GM21526 (cell line): ENCODE measurements around the gene GABRA4.

Experiments used
- ATAC-seq: cut with Tn5 transposase; IDR thresholded peaks from one replicate; pipeline ENCODE4 v1.9.1; 2021; ENCODE audit warnings: moderate library complexity; ENCODE audit not compliant: unreplicated experiment, low FRiP score

The GABRA4 gene

DNA sequence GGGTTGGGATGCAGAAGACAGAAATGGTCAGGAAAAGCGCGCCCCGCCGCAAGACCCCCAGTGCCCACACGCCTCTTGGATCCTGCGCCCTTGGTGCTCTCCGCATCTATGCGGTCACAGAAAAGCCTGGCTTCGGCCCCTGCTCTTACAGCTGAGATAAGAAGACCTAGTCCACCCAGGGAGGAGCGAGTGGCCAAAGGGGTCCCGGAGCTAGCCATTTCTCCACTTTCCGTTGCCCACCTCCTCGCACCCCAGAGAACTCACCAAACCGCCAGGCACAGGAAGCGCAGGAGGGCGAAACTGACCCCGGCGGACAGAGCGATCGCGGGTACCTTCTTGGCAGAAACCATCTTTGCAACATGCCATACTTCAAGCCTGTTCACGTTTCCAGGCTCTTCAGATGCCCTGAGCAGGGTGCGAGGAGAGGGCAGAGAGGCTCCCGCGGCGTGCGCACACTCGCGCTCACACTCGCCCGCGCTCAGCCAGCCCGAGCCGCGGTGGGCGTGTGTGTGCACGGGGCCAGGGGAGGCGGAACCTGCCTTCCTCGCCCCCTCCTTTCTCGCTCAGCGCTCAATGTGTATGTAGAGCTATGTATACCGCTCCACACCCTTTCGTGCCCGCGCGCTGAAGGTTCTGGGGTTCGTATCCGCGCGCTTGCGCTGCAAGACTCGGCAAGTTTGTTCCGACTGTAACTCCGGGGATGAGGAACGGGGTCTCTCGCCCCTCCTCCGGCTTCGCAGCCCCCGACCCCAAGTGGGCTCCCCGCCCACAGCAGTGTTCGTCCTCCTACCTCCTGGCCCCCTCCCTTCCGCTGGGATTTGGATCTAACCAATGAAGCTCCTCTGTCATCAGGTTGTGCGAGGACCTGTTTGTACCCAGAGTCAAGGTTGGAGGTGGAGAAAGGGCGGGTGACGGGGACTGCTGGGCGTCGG lies at the start of gene GABRA4:
TSS of gene GABRA4 (minus strand) at position 507 of the 932 bp plus-strand sequence. CDS start at position 350, 157 bp downstream.
- ATAC-seq: no peak

DNA sequence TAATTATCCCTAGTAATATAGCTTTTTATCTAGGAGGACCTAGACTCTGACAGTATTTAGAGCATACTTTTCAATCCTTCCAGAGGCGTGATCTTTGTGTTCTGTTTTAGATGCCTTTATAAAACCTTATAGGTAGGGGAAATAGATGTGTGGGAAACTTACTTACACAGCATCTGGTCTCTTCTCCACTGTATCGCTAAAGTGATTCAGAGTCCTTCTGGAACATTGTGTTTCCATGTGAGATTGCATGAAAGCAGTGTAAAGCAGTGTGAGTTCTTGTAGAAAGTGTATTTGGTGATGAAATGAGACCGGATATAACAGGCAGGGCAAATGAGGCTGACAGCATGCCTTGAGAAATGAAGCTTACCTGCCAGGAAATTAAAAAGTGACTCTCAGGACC lies 47.4 kb upstream of the GABRA4 start:
- no peak for ATAC-seq

DNA sequence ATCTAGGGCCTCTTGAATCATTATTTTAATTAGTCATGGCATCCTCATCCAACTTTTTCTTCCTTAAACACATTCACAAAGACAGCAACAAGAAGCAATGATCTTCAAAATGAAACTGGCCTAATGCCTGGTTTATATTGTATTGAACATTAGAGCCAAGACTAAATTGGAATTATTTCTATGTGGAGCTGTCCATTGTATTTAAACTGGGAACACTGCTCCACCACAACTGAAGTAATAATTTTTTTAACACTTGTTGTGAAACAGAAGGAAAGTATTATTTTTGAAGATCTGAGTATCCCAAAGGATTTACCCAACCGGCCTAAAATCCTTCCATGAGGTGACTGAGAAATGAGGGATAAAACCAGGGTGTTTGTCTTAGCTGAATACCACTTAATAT lies 44.9 kb upstream of the GABRA4 start:
- ATAC-seq: no peak

DNA sequence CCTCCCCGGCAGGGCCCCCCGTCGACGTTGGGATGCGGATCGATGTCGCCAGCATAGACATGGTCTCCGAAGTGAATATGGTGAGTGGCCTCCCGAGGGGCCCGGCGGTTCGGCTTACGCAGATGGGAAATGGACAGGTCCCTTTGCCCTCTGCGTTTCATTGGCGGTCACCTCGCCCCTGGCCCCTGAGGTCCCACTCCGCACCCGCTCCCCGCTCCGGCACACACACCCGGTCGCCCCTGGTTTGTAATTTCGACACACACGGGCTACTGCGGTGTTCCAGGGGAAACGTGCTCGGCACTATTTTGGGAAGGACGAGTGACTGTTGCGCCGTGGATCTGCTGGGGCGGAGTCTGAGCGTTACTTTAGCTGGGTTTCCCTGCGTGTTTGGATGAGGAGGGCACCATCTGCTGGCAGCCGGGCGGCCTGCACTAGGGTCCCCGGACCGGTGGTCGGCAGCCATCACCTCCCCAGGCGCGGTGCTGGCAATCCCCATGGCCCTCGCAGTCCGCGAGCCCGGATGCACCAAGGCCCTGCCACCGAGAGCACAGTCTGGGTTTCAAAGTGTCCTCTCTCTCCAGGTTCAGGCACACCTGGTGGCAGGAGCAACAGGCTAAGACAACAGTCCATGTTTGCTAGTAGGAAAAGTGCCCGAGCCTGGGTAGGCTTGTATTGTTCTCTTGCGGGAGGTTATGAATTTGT lies 39.2 kb upstream of the GABRA4 start:
- ATAC-seq: peak; percentile 83

DNA sequence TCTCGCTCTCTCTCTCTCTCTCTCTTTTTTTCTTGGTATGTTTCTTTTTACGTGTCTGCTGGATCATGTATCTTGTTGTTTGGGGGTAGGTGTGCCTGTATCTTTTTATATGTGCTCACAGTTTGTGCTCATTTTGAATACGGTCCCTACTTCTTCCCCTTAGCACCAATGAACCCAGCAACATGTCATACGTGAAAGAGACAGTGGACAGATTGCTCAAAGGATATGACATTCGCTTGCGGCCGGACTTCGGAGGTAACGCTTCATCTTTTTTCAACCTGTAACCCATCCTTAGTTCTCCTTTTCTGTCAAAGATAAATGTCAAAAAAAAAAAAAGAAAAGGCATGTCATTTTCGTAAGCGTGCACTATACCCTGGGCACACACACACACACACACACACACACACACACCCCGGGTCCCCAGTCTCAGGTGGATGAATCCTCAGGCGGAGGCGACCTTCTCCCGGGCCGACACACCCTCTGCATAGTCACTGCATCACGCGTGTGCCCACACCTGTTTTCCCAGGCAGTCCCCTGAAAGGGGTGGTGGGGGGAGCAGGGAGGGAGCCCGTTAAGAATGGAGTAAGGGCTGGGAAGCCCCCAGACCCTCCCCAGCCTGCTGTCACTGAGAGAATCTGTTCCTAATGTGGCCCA lies 38.5 kb upstream of the GABRA4 start:
- no peak for ATAC-seq

DNA sequence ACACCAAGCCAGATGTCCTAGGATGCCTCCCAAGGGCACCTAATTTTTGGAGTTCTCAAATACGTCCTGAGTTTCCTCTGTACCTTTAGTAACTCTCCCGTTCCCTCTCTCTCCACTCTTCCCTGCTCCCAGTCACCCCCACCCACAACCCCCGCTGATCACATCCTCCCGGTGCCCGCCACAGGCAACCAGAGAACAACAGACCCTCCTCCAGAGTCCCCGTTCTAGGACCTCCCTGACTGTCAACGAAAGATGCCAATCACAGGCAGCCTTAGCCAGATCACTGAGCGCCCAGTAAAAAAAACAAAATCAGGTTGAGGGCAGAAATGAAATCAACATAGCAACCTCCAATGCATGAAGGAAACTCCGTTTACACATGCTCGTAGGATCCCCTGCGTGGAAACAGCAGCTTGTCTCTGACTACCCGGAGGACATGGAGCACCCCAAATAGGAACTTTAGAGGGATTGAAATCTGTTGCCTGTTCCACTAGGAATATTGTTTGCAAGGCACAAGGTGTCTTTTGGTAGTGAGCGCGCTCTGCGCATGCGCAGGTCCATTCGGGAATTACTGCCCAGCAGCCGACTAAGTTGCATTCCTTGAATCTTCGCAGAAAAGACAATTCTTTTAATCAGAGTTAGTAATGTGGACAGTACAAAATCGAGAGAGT lies 37.8 kb upstream of the GABRA4 start, which contains the start of gene GABRB1:
TSS of gene GABRB1 (plus strand) at position 557 of the 668 bp plus-strand sequence.
- no peak for ATAC-seq

DNA sequence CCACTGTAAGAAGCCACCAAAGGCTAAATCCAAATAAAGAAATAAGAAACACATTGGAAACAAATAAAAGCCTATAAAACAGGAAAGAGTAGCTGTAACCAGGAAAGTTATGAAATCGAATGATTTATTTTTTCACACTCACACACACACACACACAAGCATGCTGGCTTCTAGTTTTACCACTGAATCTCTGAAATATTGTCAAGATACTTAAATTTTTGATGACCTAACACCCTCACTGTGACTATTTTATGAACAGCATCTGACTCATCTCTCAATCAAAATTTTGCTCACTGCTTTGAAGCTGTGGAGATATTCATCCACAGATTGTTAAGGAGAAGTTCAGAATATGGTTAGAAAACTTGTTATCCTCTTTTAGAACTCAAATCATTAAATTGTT lies 24.1 kb upstream of the GABRA4 start:
- no peak for ATAC-seq

DNA sequence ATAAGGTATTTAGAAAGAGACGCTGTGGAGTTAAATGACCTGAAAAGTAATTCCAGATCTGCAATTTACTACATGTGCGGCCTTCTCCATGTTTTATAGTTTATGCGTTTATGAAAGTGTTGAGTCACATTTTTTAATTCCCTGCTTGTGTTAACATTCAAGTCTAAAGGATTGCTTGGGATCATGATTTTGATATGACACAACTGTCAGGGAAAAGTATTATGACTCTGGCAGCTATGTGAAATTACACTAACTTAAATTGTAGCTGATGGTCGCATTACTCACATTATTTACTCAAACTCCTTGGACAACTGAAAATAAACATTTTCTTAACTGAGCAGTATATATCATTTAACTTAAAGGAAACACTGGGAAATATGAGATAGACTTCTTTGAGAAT lies 23.7 kb upstream of the GABRA4 start:
- no peak for ATAC-seq

DNA sequence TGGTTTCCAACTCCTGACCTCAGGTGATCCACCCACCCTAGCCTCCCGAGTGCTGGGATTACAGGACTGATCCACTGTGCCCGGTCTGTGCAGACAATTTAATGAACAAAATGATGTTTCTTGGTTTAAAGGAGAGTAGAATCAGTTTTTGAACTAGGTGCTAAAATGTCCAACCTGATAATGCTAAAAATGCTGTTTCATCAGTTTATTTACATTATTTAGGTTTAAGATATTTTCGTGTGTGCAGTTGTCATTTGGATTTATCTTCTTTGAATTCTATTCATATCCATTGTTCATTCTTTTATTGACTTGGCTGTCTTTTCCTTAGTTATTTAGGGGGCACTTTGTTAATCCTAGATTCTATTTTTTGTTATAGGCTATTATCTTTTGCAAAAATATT lies 20.0 kb upstream of the GABRA4 start:
- no peak for ATAC-seq

DNA sequence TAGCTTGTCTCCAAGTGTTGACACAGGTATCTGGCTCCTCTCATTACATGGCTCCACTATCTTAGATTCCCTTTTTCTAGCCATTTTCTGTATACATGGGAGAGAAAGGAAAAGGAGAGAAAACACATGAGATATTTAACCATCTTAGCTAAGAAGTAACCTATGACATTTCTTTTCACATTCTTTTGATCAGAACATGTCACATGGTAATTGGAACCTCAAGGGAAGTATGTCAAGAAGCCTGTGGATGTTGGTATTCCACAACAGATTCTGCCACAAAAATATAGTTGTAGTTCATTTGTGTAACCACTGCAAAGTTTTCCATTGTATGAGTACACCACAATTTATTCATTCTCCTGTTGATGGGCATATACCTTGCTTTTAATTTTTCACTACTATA lies 19.3 kb upstream of the GABRA4 start:
- no peak for ATAC-seq

GRCh38 chr4:47010912-47011446 lies 17.6 kb upstream of the GABRA4 start:
- peak; percentile 87 for ATAC-seq

GRCh38 chr4:47010347-47010911 lies 17.0 kb upstream of the GABRA4 start:
- ATAC-seq: no peak

DNA sequence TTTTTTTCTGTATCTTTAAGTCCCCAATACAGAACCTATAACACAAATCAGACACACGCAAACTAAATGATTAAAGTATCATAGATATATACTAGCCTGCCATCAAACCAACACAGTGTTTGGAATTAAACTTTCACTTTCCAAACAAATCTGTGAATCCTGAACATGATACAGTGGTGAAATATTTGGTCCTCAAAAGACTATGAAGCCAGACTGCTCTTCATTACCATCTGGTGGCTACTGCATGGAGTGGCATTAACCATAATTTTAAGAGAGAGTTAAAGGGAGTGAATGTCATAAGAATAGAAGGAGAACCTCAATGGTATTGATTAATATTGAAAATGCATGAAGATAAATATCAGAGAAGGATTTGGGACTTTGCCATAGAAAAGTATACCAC lies 9.2 kb upstream of the GABRA4 start:
- ATAC-seq: peak; percentile 61

DNA sequence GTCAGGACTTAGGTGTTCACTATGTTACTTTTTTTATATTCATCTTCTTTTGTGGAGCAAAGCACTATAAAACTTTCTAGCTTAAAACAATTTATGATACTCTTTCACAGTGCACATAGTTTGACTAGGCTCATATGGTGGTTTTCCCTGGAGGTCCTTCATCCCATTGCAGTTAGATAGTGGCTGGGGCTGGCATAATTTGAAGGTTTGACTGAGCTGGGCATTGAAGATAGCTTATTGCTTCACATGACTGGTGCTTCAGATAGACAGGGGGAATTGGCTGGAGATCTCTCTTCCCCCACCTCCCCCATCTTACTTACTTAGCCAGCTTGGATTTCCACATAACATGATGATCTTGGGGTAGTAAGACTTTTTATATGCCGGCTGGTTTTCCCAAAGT lies 7.0 kb upstream of the GABRA4 start:
- no peak for ATAC-seq

DNA sequence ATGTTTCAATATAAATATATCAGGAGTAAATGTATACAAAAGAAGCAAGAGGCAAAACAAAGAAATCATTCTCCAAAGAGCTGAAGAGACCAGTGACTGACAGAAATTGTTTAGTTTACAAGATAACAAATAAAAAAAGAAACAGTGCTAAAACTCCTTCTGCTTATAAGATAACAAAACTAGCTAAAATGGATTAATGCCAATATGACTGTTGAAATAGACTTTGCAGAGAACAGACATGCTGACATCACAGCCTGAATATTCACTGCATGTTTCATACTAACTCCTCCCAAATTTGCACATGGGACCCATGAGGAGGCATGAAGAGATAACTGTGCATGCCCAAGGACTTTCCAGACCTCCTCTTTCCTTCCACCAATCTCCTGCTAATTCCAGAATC lies 6.2 kb upstream of the GABRA4 start:
- ATAC-seq: no peak

DNA sequence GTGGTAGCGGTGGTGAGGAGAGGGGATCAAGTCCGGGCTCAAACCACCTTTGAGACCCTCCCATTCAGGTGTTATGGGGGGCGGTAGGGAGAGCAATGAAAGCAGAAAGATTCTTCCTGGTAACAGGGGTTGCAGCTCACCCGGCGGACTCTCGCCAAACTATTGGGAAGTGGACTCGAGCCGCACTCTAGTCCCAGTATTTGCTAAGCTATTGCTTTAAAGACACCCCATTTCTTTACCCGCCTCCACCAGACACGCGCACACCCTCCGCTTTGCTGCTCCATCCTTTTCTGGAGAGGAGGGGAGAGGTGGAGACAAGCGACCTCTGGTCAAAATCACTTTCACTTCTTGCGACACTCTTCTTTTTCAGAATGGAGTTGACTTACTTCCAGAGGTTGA lies 625 bp upstream of the GABRA4 start:
- ATAC-seq: no peak

- no peak for ATAC-seq
Measured at GRCh38 chr4:46992338-46992737, 1.0 kb downstream of the GABRA4 start.

GRCh38 chr4:46986922-46987638 lies 6.3 kb downstream of the GABRA4 start:
- no peak for ATAC-seq

DNA sequence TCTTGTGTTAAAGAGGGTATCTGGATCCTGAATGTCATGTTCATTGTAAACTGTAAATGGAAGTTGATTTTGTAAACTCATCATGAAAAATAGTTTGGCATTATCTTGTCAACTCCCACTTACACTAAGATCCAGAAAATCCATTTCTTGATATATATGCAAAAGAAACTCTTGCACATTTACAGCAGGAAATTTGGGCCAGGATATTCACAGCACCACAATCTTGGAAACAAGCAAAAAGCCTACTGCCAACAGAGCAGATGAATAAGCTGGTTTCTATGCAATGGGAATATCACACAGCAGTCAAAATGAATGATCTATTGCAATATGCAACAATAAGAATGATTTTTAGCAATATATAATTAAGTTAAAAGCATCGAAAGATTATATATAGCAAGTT lies 8.6 kb downstream of the GABRA4 start:
- ATAC-seq: no peak
